ENCODE results near the gene EDN2. TPM values are rescaled to one million over a fixed set of nuclear protein-coding genes. Genes with fewer than 3 reads are reported as not detected.

The EDN2 gene
- total RNA-seq, 4 donors from 2014 or later = 1.2 to 13.0 (median 3.9) TPM

DNA sequence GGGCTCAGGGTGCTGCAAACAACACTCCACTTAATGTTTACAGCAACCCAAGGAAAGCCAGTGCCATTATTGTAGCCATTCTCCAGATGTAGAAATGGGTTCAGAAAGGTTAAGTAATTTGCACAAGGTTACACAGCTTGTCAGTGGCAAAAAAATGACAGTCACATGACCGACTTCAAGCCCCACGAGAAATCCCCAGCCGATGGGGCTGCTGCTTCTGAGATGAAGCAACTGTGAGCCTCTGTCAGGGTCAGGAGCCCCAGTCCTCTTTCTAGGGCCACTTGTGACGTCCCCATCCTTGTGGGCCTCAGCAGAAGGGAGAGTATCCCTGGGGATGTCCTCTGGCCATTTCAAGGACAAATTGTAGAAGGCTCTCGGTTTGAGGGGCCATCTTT, 54.8 kb downstream of the EDN2 start:
- no peak for TF ChIP-seq POLR2A (IDR thresholded peaks at IDR 0.05)
- TF ChIP-seq, protein P1, sequence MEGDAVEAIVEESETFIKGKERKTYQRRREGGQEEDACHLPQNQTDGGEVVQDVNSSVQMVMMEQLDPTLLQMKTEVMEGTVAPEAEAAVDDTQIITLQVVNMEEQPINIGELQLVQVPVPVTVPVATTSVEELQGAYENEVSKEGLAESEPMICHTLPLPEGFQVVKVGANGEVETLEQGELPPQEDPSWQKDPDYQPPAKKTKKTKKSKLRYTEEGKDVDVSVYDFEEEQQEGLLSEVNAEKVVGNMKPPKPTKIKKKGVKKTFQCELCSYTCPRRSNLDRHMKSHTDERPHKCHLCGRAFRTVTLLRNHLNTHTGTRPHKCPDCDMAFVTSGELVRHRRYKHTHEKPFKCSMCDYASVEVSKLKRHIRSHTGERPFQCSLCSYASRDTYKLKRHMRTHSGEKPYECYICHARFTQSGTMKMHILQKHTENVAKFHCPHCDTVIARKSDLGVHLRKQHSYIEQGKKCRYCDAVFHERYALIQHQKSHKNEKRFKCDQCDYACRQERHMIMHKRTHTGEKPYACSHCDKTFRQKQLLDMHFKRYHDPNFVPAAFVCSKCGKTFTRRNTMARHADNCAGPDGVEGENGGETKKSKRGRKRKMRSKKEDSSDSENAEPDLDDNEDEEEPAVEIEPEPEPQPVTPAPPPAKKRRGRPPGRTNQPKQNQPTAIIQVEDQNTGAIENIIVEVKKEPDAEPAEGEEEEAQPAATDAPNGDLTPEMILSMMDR (IDR thresholded peaks at IDR 0.05) = no peak
- DNase-seq (ENCODE audit: low spot score in 2 of 2) = no peak
- intact Hi-C loops (cut with DNase I; ENCODE audit: low total_unique reads) = no loop called here
- H3K4me3 ChIP-seq (ENCODE audit: low read depth, poor library complexity, severe bottlenecking) = no peak overlapping the region
- WGBS, 2 donors = 63 to 84% methylated on average over 5 of the region's 5 CpGs

Other genes starting within 250 kb of the EDN2 start
- 10 to 100 TPM in 3 of 4 donors, 1 to 10 TPM in 1; 8.9 to 30.9 (median 21.8) TPM for gene SCMH1, start 242.4 kb downstream of the EDN2 start, total RNA-seq
- 1 to 10 TPM in 3 of 4 donors, under 1 TPM in 1; 0.15 to 3.5 (median 1.5) TPM for gene FOXO6, start 123.2 kb downstream of the EDN2 start, total RNA-seq

Measured in lower leg skin (tissue), 4 donors.